Measurements from ENCODE around the gene MESP1. TPM values are rescaled to one million over a fixed set of nuclear protein-coding genes. Genes with fewer than 3 reads are reported as not detected.

MESP1 gene, protein sequence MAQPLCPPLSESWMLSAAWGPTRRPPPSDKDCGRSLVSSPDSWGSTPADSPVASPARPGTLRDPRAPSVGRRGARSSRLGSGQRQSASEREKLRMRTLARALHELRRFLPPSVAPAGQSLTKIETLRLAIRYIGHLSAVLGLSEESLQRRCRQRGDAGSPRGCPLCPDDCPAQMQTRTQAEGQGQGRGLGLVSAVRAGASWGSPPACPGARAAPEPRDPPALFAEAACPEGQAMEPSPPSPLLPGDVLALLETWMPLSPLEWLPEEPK
- total RNA-seq (1 to 10 TPM; 2.5 to 6.0 TPM), polyA plus RNA-seq (ENCODE audit: insufficient read depth, low read depth, low replicate concordance) (5.7 TPM)
- long read RNA-seq, donor 1, partial matches to known transcripts, result 0 of 2 reads
- long read RNA-seq, donor 1, other reads (novel, unspliced or antisense), result 0 of 2 reads
- long read RNA-seq, donor 2, result 0 reads

DNA sequence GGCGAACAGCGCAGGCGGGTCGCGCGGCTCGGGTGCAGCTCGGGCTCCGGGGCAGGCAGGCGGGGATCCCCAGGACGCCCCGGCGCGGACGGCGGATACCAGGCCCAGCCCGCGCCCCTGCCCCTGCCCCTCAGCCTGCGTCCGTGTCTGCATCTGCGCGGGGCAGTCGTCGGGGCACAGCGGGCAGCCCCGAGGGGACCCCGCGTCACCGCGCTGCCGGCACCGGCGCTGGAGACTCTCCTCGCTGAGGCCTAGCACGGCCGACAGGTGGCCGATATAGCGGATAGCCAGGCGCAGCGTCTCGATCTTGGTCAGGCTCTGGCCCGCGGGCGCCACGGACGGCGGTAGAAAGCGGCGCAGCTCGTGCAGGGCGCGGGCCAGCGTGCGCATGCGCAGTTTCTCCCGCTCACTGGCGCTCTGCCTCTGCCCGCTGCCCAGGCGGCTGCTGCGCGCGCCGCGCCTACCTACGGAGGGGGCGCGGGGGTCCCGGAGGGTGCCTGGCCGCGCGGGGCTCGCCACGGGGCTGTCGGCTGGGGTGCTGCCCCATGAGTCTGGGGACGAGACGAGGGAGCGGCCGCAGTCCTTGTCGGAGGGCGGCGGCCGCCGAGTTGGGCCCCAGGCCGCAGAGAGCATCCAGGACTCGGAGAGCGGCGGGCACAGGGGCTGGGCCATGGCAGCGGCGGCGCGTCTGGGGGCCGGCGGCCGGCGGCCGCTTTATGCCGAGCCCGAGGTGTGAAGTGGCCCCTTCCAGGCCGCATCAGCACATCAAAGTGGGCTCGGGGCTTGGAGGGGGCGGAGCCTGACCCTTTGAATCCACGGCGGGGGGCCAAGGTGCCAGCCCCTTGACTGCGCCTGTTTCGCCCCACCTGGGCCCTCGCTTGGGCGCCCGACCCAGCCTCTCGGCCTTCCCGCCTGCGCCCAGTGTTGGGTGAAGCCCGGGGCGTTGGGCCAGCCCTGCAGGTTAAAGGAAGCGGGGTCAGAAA is at the start of gene MESP1:
MESP1 (minus strand) TSS at position 690 of the 983 bp plus-strand sequence; CDS start at position 672, 18 bp downstream.
- no peak within 1 kb of the TSS for H3K27ac ChIP-seq
- intact Hi-C loops (cut with DNase I; ENCODE audit: low total_unique reads), result no loop called here
- peak; percentile 93 for DNase-seq
- TF ChIP-seq, protein P1, sequence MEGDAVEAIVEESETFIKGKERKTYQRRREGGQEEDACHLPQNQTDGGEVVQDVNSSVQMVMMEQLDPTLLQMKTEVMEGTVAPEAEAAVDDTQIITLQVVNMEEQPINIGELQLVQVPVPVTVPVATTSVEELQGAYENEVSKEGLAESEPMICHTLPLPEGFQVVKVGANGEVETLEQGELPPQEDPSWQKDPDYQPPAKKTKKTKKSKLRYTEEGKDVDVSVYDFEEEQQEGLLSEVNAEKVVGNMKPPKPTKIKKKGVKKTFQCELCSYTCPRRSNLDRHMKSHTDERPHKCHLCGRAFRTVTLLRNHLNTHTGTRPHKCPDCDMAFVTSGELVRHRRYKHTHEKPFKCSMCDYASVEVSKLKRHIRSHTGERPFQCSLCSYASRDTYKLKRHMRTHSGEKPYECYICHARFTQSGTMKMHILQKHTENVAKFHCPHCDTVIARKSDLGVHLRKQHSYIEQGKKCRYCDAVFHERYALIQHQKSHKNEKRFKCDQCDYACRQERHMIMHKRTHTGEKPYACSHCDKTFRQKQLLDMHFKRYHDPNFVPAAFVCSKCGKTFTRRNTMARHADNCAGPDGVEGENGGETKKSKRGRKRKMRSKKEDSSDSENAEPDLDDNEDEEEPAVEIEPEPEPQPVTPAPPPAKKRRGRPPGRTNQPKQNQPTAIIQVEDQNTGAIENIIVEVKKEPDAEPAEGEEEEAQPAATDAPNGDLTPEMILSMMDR (IDR thresholded peaks at IDR 0.05), result peak; percentile 63 to 81 (median 68)
- TF ChIP-seq POLR2A (IDR thresholded peaks at IDR 0.05), result no peak
- no peaks in the 10 kb centered on the region for H3K36me3 ChIP-seq (ENCODE audit: low read depth, missing control alignments)
- peaks cover 10% of the 10 kb centered on the region for H3K4me1 ChIP-seq
- H3K4me3 ChIP-seq, result peak within 1 kb of the TSS; percentile 71 to 77
- no peaks in the 10 kb centered on the region for H3K27me3 ChIP-seq
- H3K9me3 ChIP-seq, result no peaks in the 10 kb centered on the region
- WGBS, 2 donors, result 0 to 8% methylated on average over 8 to 46 of the region's 114 CpGs

DNA sequence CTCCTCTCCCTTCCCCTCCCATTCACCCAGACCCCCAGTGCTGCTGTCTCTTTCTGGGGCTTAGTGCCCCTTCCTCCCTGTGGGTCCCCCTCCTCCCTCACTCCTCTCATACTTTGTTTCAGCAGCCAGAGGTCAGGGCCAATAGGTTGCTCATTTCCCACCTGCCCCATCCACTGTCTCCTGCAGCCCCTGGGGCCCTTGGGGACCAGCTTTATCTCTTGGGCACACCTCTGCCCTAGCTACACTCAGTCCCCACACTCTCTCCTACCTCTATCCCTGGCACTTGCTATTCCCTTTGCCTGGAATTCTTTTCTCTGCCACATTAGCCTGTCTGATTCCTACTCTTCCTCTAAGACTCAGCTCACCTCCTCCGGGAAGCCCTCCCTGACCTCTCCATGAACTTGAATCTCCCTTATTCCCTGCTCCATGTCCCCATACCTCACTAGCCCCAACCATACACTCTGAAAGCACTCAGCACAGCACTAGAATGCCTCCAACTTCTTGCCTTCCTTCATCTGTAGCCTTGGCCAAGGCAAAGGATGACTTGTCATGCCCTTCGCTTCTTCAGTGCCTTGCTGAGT is 49.0 kb upstream of the MESP1 start:
- H3K27me3 ChIP-seq, result no peaks in the 10 kb centered on the region
- H3K36me3 ChIP-seq (ENCODE audit: low read depth, missing control alignments), result no peaks in the 10 kb centered on the region
- intact Hi-C loops (cut with DNase I; ENCODE audit: low total_unique reads), result no loop called here
- H3K4me1 ChIP-seq, result no peaks in the 10 kb centered on the region
- no peak for DNase-seq
- H3K4me3 ChIP-seq, result no peak overlapping the region
- TF ChIP-seq POLR2A (IDR thresholded peaks at IDR 0.05), result no peak
- TF ChIP-seq, protein P1 (IDR thresholded peaks at IDR 0.05), result no peak
- 89 to 91% methylated on average over 2 of the region's 2 CpGs for WGBS, 2 donors
- no peaks in the 10 kb centered on the region for H3K9me3 ChIP-seq
- H3K27ac ChIP-seq, result no peak overlapping the region

DNA sequence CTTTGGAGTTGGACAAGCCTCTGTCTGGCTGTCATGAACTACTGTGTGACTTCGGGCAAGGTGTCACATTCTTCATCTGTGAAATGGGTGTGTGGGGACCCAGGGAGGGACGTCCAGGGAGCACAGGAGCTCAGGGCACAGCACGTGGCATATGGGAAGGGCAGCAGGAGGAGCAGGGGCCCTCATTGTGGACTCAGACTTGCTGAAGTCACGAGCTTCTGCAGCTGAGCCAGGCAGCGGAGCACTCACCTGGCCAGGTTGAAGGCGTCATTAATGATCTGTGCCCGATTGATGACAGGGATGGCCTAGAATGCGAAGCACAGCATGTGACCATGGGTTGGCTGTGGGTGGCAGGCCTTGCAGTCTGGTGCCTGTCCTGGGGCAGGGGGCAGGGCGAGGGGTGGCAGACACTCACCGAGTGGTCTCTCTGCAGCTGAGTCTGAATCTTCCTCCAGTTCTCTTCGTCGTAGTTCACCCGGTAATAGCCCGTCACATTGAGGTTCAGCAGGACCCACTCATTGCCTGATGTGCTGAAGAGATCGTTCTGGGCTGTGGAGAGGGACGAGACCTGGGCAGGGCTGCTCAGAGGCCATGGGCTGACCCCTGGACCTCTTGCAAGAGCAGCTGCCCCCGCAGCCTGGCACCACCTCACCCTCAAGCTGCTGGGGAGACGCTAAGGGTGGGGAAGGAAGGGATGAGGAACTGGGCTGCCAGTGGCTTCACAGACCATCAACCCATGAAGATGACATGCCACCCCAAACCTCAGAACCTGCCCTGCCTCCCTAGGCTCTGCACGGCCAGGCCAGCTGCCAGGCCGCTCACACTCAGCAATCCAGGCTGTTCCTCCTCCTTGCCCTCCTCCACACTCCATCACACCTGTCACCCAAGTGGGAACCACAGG is 48.2 kb upstream of the MESP1 start:
- Histone ChIP-seq H3K36me3 (ENCODE audit: low read depth, missing control alignments) (no peaks in the 10 kb centered on the region), H3K27ac (no peak overlapping the region), H3K9me3 (no peaks in the 10 kb centered on the region), H3K27me3 (no peaks in the 10 kb centered on the region), H3K4me3 (no peak overlapping the region), H3K4me1 (no peaks in the 10 kb centered on the region)
- 85 to 88% methylated on average over 17 to 20 of the region's 20 CpGs for WGBS, 2 donors
- intact Hi-C loops (cut with DNase I; ENCODE audit: low total_unique reads), result no loop called here
- no peak for TF ChIP-seq POLR2A (IDR thresholded peaks at IDR 0.05)
- TF ChIP-seq, protein P1 (IDR thresholded peaks at IDR 0.05), result no peak
- no peak for DNase-seq

DNA sequence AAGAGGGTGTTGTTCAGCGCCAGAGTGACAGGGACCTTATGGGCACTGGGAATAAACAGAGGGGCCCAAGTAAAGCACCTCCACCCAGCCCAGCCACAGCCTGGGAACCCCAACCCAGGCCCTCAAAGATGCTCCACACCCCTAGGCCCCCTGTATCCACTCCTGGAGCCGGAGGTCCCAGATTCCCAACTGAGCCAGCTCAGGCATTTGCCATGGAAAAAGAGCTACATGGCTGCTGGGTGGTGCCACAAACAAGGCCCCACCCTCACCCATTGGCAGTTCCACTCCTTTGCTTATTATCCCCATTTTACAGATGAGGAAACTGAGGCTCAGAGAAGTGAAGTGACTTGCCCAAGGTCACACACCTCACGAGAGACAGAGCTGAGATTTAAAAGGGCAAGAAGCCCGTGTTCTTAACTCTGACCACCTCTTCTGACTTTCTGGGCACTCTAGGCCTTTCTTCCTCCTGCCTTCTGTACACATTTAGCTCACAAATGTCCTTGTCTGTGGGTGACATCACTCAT is 46.7 kb upstream of the MESP1 start:
- Histone ChIP-seq H3K27me3 (no peaks in the 10 kb centered on the region), H3K4me1 (no peaks in the 10 kb centered on the region), H3K36me3 (ENCODE audit: low read depth, missing control alignments) (no peaks in the 10 kb centered on the region), H3K27ac (no peak overlapping the region), H3K9me3 (no peaks in the 10 kb centered on the region), H3K4me3 (no peak overlapping the region)
- TF ChIP-seq, protein P1 (IDR thresholded peaks at IDR 0.05), result no peak
- no peak for TF ChIP-seq POLR2A (IDR thresholded peaks at IDR 0.05)
- intact Hi-C loops (cut with DNase I; ENCODE audit: low total_unique reads), result no loop called here
- WGBS, 2 donors, result 89 to 96% methylated on average over 4 of the region's 4 CpGs
- no peak for DNase-seq

Measured in testis (tissue), 5 donors.